ENCODE measurements around the gene SEC14L3.

DNA sequence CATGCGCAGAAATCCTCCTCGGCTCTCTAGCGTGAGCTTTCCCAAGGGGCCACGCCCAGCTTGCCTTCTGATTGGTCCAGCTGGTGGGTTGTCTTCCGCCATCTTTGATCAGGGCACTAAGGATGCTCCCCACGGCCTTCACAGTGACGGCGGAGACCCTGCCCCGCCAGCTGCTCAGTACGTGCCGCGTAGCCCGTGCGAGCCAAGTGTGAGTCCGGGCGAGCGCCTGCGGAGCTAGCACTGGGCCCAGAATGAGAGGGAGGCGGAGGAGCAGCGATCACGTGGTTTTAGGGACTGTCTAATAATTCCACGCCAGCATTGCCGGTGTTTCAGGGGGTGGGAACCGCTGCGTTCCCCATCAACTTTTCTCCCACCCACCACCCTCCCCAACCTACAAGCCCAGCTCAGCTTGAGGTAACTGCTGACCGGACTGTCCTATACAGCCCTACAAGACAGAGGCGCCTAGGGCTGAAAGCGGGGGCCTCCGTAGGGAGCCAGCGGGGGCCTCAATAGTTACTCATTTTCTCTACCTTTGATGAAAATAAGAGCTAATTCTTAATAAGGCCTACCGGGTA, 47.8 kb downstream of the SEC14L3 start:
- TF ChIP-seq ZNF274 (IDR thresholded peaks at IDR 0.05; ENCODE audit: low read depth, low read length) (no peak), YY1 (IDR thresholded peaks at IDR 0.05; ENCODE audit: insufficient read depth, insufficient read length) (peak; percentile 96)
